ENCODE data around the gene MRPL27. TPM values are rescaled to one million over a fixed set of nuclear protein-coding genes. Genes with fewer than 3 reads are reported as not detected.
"Not testable (repeated sequence)": the region's sequence is repeated elsewhere in the genome, so short reads cannot be mapped to it uniquely, and the experiment has no call there.

The MRPL27 gene
- total RNA-seq, 1 donor from 2014 or later = 49.8 TPM

- Mint-ChIP-seq H3K36me3 (ENCODE audit: low read depth) (no peaks in the 10 kb centered on the region), H3K4me3 (ENCODE audit: unreplicated experiment) (no peak overlapping the region), H3K4me1 (ENCODE audit: low read depth) (no peaks in the 10 kb centered on the region), H3K9me3 (ENCODE audit: low read depth) (no peaks in the 10 kb centered on the region), H3K27me3 (ENCODE audit: low read depth) (peaks cover 3% of the 10 kb centered on the region), H3K27ac (ENCODE audit: unreplicated experiment) (no peak overlapping the region)
- no peak for DNase-seq (ENCODE audit: low spot score)
- TF ChIP-seq CTCF (IDR thresholded peaks at IDR 0.05) = no peak
These were observed 41.8 kb upstream of the MRPL27 start for GRCh38 chr17:50414808-50415207.

- H3K9me3 Mint-ChIP-seq (ENCODE audit: low read depth) = no peaks in the 10 kb centered on the region
- H3K27me3 Mint-ChIP-seq (ENCODE audit: low read depth) = no peaks in the 10 kb centered on the region
- no peak for TF ChIP-seq CTCF (IDR thresholded peaks at IDR 0.05)
- H3K4me1 Mint-ChIP-seq (ENCODE audit: low read depth) = no peaks in the 10 kb centered on the region
- no peak overlapping the region for H3K27ac Mint-ChIP-seq (ENCODE audit: unreplicated experiment)
- no peaks in the 10 kb centered on the region for H3K36me3 Mint-ChIP-seq (ENCODE audit: low read depth)
- no peak overlapping the region for H3K4me3 Mint-ChIP-seq (ENCODE audit: unreplicated experiment)
- no peak for DNase-seq (ENCODE audit: low spot score)
These were observed 39.3 kb upstream of the MRPL27 start for GRCh38 chr17:50412188-50412732.

GRCh38 chr17:50407921-50408320 is 34.9 kb upstream of the MRPL27 start:
- DNase-seq (ENCODE audit: low spot score) = no peak
- Mint-ChIP-seq H3K27ac (ENCODE audit: unreplicated experiment) (no peak overlapping the region), H3K36me3 (ENCODE audit: low read depth) (no peaks in the 10 kb centered on the region), H3K4me3 (ENCODE audit: unreplicated experiment) (no peak overlapping the region), H3K9me3 (ENCODE audit: low read depth) (no peaks in the 10 kb centered on the region), H3K27me3 (ENCODE audit: low read depth) (peaks cover 19% of the 10 kb centered on the region), H3K4me1 (ENCODE audit: low read depth) (no peaks in the 10 kb centered on the region)
- no peak for TF ChIP-seq CTCF (IDR thresholded peaks at IDR 0.05)

GRCh38 chr17:50406578-50406977 is 33.6 kb upstream of the MRPL27 start:
- H3K27me3 Mint-ChIP-seq (ENCODE audit: low read depth) = peaks cover 19% of the 10 kb centered on the region
- TF ChIP-seq CTCF (IDR thresholded peaks at IDR 0.05) = no peak
- no peaks in the 10 kb centered on the region for H3K36me3 Mint-ChIP-seq (ENCODE audit: low read depth)
- H3K9me3 Mint-ChIP-seq (ENCODE audit: low read depth) = no peaks in the 10 kb centered on the region
- no peak overlapping the region for H3K27ac Mint-ChIP-seq (ENCODE audit: unreplicated experiment)
- DNase-seq (ENCODE audit: low spot score) = no peak
- no peaks in the 10 kb centered on the region for H3K4me1 Mint-ChIP-seq (ENCODE audit: low read depth)
- H3K4me3 Mint-ChIP-seq (ENCODE audit: unreplicated experiment) = no peak overlapping the region

- H3K9me3 Mint-ChIP-seq (ENCODE audit: low read depth); H3K27ac Mint-ChIP-seq (ENCODE audit: unreplicated experiment); H3K4me1 Mint-ChIP-seq (ENCODE audit: low read depth); H3K36me3 Mint-ChIP-seq (ENCODE audit: low read depth); H3K4me3 Mint-ChIP-seq (ENCODE audit: unreplicated experiment); DNase-seq (ENCODE audit: low spot score): not testable (repeated sequence)
- H3K27me3 Mint-ChIP-seq (ENCODE audit: low read depth) = peaks cover 19% of the 10 kb centered on the region
These were observed 32.4 kb upstream of the MRPL27 start for GRCh38 chr17:50405351-50405750.

GRCh38 chr17:50399591-50399990 is 26.6 kb upstream of the MRPL27 start:
- H3K27me3 Mint-ChIP-seq (ENCODE audit: low read depth); H3K9me3 Mint-ChIP-seq (ENCODE audit: low read depth); H3K4me3 Mint-ChIP-seq (ENCODE audit: unreplicated experiment); DNase-seq (ENCODE audit: low spot score); H3K36me3 Mint-ChIP-seq (ENCODE audit: low read depth); H3K27ac Mint-ChIP-seq (ENCODE audit: unreplicated experiment): not testable (repeated sequence)
- peaks cover 19% of the 10 kb centered on the region for H3K4me1 Mint-ChIP-seq (ENCODE audit: low read depth)

GRCh38 chr17:50398672-50399071 is 25.7 kb upstream of the MRPL27 start:
- not testable (repeated sequence) for H3K27ac Mint-ChIP-seq (ENCODE audit: unreplicated experiment); DNase-seq (ENCODE audit: low spot score); H3K4me3 Mint-ChIP-seq (ENCODE audit: unreplicated experiment); H3K9me3 Mint-ChIP-seq (ENCODE audit: low read depth); H3K27me3 Mint-ChIP-seq (ENCODE audit: low read depth)
- peaks cover 27% of the 10 kb centered on the region for H3K4me1 Mint-ChIP-seq (ENCODE audit: low read depth)
- peaks cover 10% of the 10 kb centered on the region for H3K36me3 Mint-ChIP-seq (ENCODE audit: low read depth)

All from chondrocyte (in vitro differentiated cells).